GM12864 (cell line): ENCODE data around the gene STX7.
"Not testable (repeated sequence)": the region's sequence is repeated elsewhere in the genome, so short reads cannot be mapped to it uniquely, and the experiment has no call there.

Experiments
- DNase-seq: peaks from one replicate; pipeline ENCODE4 v3.0.0-alpha.2; 2011; ENCODE audit warnings: low read depth
- H3K4me3 ChIP-seq: 2 replicates; pipeline ENCODE4 v1.5.1; 2011; ENCODE audit warnings: mild to moderate bottlenecking, low read depth, low read length, control low read depth
- TF ChIP-seq, protein P1 (sequence below): IDR thresholded peaks from 2 replicates; pipeline ENCODE4 v1.5.1; 2011; ENCODE audit warnings: low read depth, mild to moderate bottlenecking, moderate library complexity, low read length, control low read depth, inconsistent platforms; ENCODE audit errors: missing control alignments

STX7 gene

DNA sequence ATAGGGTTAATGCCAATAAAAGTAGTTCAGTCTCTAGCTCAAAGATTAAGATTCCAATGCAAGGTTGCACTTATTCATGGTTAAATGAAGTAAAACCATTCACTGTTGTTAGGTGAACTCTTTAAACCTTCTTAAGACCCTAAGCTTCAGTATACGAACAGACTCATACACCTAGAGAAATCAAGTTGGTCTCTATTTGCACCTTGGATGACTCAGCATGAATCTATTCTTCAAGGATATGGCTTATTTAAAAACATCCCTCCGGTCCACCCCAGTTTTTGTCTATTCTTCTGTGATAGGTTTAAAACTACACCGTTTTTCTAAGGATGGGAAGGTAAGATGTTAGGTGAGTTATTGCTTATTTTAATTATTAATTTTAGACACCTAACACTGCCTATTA is 24.2 kb upstream of the STX7 start:
- TF ChIP-seq, protein P1, sequence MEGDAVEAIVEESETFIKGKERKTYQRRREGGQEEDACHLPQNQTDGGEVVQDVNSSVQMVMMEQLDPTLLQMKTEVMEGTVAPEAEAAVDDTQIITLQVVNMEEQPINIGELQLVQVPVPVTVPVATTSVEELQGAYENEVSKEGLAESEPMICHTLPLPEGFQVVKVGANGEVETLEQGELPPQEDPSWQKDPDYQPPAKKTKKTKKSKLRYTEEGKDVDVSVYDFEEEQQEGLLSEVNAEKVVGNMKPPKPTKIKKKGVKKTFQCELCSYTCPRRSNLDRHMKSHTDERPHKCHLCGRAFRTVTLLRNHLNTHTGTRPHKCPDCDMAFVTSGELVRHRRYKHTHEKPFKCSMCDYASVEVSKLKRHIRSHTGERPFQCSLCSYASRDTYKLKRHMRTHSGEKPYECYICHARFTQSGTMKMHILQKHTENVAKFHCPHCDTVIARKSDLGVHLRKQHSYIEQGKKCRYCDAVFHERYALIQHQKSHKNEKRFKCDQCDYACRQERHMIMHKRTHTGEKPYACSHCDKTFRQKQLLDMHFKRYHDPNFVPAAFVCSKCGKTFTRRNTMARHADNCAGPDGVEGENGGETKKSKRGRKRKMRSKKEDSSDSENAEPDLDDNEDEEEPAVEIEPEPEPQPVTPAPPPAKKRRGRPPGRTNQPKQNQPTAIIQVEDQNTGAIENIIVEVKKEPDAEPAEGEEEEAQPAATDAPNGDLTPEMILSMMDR = no peak
- DNase-seq = no peak
- no peak overlapping the region for H3K4me3 ChIP-seq

DNA sequence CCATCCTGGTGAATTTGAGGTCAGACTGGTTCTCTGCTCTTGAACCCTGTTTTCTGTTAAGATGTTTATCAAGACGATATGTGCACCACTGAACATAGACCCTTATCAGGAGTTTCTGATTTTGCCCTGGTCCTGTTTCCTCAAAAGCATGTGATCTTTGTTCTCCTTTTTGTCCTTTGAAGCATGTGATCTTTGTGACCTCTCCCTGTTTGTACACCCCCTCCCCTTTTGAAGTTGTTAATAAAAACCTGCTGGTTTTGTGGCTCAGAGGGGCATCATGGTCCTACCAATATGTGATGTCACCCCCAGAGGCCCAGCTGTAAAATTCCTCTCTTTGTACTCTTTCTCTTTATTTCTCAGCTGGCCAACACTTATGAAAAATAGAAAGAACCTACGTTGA is 21.6 kb upstream of the STX7 start:
- not testable (repeated sequence) for H3K4me3 ChIP-seq, DNase-seq

DNA sequence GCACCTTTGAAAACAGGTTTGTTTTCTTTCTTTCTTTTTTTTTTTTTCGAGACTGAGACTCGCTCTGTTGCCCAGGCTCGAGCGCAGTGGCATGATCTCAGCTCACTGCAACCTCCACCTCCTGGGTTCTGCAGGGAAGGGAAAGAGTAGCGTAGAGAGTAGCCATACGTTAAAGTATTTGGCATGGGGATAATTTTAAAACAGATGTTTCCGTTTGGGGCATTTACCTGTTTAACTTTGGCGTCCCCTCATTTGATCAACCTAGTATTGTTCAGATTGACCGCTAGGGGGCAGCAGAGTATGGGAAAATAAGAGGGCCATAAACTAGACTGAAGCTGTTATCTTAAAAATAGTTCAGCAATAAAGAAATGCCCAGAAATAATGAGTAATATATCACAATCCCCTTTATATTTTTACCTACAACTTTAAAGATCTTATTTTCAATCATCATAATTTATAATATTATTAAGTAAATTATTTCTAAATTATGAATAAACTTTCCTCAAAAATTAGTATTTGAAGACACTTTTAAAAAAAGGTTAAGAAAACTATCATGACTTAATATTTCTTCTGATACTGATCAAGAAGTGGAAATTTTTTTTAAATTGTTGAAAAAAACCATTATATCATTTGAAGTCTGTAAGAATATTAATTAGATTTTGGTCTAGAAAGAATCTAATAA is 17.5 kb upstream of the STX7 start:
- H3K4me3 ChIP-seq = peak overlapping the region; percentile 42
- DNase-seq = peak; percentile 53

DNA sequence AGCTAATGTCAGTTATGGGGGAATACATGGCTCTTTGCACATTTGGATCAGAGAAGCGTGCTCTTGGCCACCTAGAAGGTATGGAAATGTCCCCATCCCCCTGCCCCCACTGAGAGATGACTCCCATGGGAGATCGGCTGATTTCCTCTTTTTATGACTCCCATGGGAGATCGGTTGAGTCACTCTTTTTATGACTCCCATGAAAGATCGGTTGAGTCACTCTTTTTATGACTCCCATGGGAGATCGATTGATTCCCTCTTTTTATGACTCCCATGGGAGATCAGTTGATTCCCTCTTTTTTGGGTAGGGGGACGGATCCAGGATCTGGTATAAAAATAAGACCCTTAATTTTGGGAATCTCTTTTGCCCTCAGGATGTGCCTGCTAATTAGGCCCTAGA is 14.9 kb upstream of the STX7 start:
- DNase-seq = no peak
- H3K4me3 ChIP-seq = no peak overlapping the region
- TF ChIP-seq, protein P1 = no peak

More for the DNA sequence above, 17.5 kb upstream of the STX7 start:
- TF ChIP-seq, protein P1 = peak; percentile 61

DNA sequence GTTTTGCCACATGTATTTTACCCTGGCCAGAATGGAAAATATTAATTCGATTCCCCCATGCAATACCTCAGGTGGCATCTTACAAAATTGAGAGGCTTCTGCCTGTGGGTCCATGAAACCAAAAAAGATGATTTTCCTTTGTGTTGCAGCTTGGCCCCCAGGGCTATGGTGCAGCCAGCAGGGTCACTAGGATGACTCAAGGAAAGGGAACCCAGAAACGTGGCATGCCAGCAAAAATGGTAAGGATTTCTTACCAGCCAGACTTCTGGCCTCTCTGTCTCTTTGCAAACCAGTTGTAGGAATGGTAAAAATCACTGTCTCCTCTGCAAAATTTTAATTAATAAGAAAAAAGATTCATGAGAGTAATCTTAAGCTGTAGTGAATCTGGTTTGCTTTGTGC is 13.5 kb upstream of the STX7 start:
- H3K4me3 ChIP-seq = no peak overlapping the region
- TF ChIP-seq, protein P1 = no peak
- no peak for DNase-seq

DNA sequence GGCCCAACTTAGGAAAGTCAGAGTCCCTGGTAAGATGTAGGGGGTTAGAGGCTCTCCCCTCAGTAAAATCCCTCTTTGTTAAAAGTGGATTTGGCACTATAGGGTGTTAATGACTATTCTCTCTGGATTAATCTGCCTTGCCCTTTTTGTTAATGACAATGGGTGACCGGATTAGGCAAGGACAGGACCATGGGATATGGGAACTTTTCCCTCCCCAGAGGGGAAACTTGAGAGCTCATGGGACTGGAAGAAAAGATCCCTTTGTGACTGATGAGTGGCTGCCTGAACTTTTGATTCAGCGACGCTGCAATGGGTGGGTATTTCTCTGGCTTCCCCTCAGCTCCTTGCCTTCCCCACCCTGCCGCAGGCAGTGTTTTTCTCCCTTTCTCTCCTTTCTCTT is 12.9 kb upstream of the STX7 start:
- TF ChIP-seq, protein P1 = no peak
- H3K4me3 ChIP-seq = no peak overlapping the region
- DNase-seq = no peak

DNA sequence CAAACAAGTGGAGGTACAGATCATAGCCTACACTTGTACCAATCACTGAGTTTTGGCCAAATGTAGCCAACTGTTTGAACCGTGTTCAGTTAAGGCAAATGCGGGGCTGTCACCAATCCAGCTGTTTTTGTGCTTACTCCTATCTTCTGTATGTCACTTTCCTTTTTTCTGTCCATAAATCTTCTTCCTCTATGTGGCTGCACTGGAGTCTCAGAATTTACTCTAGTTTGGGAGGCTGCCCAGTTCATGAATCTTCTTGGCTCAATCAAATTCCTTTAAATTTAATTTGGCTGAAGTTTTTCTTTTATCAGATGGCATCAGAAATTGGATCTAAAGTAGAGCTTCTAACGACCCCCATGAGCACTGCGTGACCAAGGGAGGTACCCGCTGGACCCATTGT is 11.7 kb upstream of the STX7 start:
- no peak for DNase-seq
- no peak overlapping the region for H3K4me3 ChIP-seq
- TF ChIP-seq, protein P1 = no peak
